H9 (cell line): ENCODE data around the gene HS6ST1. TPM values are rescaled to one million over a fixed set of nuclear protein-coding genes. Genes with fewer than 3 reads are reported as not detected.
A peak's percentile ranks its signal among the peaks of the same experiment; 100 is the strongest.
"Not testable (repeated sequence)": the region's sequence is repeated elsewhere in the genome, so short reads cannot be mapped to it uniquely, and the experiment has no call there.

Experiments used
- DNase-seq: peaks from one replicate; pipeline ENCODE4 v3.0.0-alpha.2; 2017
- H2AFZ ChIP-seq: one replicate; pipeline ENCODE4 v1.6.1; 2013; ENCODE audit warnings: mild to moderate bottlenecking, low read length, control low read depth, moderate library complexity
- H2AK5ac ChIP-seq: 2 replicates; pipeline ENCODE4 v1.6.1; 2013; ENCODE audit warnings: low read length, control low read depth, mixed read lengths; ENCODE audit not compliant: insufficient read length
- H2BK120ac ChIP-seq: one replicate; pipeline ENCODE4 v1.6.1; 2013; ENCODE audit warnings: low read depth, mild to moderate bottlenecking, low read length, control low read depth, inconsistent platforms; ENCODE audit not compliant: poor library complexity, severe bottlenecking
- H2BK12ac ChIP-seq: 2 replicates; pipeline ENCODE4 v1.6.1; 2013; ENCODE audit warnings: low read length, control low read depth, mixed read lengths, low read depth; ENCODE audit not compliant: insufficient read length
- H2BK15ac ChIP-seq: 2 replicates; pipeline ENCODE4 v1.6.1; 2013; ENCODE audit warnings: low read depth, low read length, control low read depth
- H2BK20ac ChIP-seq: one replicate; pipeline ENCODE4 v1.6.1; 2013; ENCODE audit warnings: low read depth, mild to moderate bottlenecking, low read length, control low read depth, inconsistent platforms; ENCODE audit not compliant: poor library complexity, severe bottlenecking
- H2BK5ac ChIP-seq: 2 replicates; pipeline ENCODE4 v1.6.1; 2013; ENCODE audit warnings: low read length, control low read depth, mixed read lengths; ENCODE audit not compliant: insufficient read length
- H3K14ac ChIP-seq: 2 replicates; pipeline ENCODE4 v1.6.1; 2013; ENCODE audit warnings: low read length, control low read depth; ENCODE audit not compliant: insufficient read depth
- H3K18ac ChIP-seq: 2 replicates; pipeline ENCODE4 v1.6.1; 2013; ENCODE audit warnings: low read depth, mild to moderate bottlenecking, mixed read lengths, low read length, control low read depth; ENCODE audit not compliant: insufficient read length
- H3K23ac ChIP-seq: 2 replicates; pipeline ENCODE4 v1.6.1; 2013; ENCODE audit warnings: low read length, control low read depth, mixed read lengths, low read depth; ENCODE audit not compliant: insufficient read length
- H3K23me2 ChIP-seq: 2 replicates; pipeline ENCODE4 v1.6.1; 2013; ENCODE audit warnings: low read depth, mild to moderate bottlenecking, mixed read lengths, low read length, control low read depth; ENCODE audit not compliant: insufficient read length, poor library complexity, severe bottlenecking
- H3K27ac ChIP-seq: 2 replicates; pipeline ENCODE4 v1.5.1; 2013; ENCODE audit warnings: low read length, control low read depth, mixed read lengths, low read depth; ENCODE audit not compliant: insufficient read length
- H3K27me3 ChIP-seq: 2 replicates; pipeline ENCODE4 v1.6.1; 2013; ENCODE audit warnings: low read length, control low read depth, inconsistent platforms; ENCODE audit not compliant: insufficient read depth
- H3K4ac ChIP-seq: 2 replicates; pipeline ENCODE4 v1.6.1; 2013; ENCODE audit warnings: low read depth, mild to moderate bottlenecking, control low read depth, inconsistent platforms, low read length, moderate library complexity
- H3K4me1 ChIP-seq: 2 replicates; pipeline ENCODE4 v1.6.1; 2013; ENCODE audit warnings: low read length, control low read depth, inconsistent platforms; ENCODE audit not compliant: insufficient read depth
- H3K4me2 ChIP-seq: 2 replicates; pipeline ENCODE4 v1.6.1; 2013; ENCODE audit warnings: low read length, control low read depth, mixed read lengths; ENCODE audit not compliant: insufficient read length, insufficient read depth
- H3K56ac ChIP-seq: 2 replicates; pipeline ENCODE4 v1.6.1; 2013; ENCODE audit warnings: low read depth, mild to moderate bottlenecking, mixed read lengths, low read length, control low read depth; ENCODE audit not compliant: insufficient read length
- H3K79me1 ChIP-seq: 2 replicates; pipeline ENCODE4 v1.6.1; 2013; ENCODE audit warnings: low read depth, mild to moderate bottlenecking, moderate library complexity, low read length, control low read depth, inconsistent platforms; ENCODE audit not compliant: insufficient read depth, poor library complexity, severe bottlenecking
- H3K79me2 ChIP-seq: 2 replicates; pipeline ENCODE4 v1.6.1; 2013; ENCODE audit warnings: low read length, control low read depth, inconsistent platforms; ENCODE audit not compliant: insufficient read depth
- H3K9ac ChIP-seq: 2 replicates; pipeline ENCODE4 v1.6.1; 2013; ENCODE audit warnings: low read length, control low read depth, mixed read lengths; ENCODE audit not compliant: insufficient read length; ENCODE audit errors: extremely low read depth
- H3K9me3 ChIP-seq: one replicate; pipeline ENCODE4 v1.6.1; 2013; ENCODE audit warnings: low read depth, low read length, inconsistent platforms; ENCODE audit not compliant: control insufficient read depth
- H3T11ph ChIP-seq: one replicate; pipeline ENCODE4 v1.6.1; 2013; ENCODE audit warnings: mild to moderate bottlenecking, low read length, control low read depth, inconsistent platforms
- H4K20me1 ChIP-seq: one replicate; pipeline ENCODE4 v1.6.1; 2013; ENCODE audit not compliant: control insufficient read depth, insufficient read length, insufficient read depth
- H4K5ac ChIP-seq: 2 replicates; pipeline ENCODE4 v1.6.1; 2013; ENCODE audit warnings: low read depth, mild to moderate bottlenecking, mixed read lengths, low read length, control low read depth; ENCODE audit not compliant: insufficient read length
- H4K8ac ChIP-seq: replicated peaks from 2 replicates; pipeline ENCODE4 v1.6.1; 2013; ENCODE audit warnings: low read length, control low read depth, mixed read lengths, low read depth; ENCODE audit not compliant: insufficient read length
- H4K91ac ChIP-seq: 2 replicates; pipeline ENCODE4 v1.6.1; 2013; ENCODE audit warnings: low read depth, mild to moderate bottlenecking, moderate library complexity, mixed read lengths, low read length, control low read depth; ENCODE audit not compliant: insufficient read length
- H3K27ac Mint-ChIP-seq, 3 experiments: 2 replicates in 2 of 3; 3 replicates in 1 of 3; pipeline ENCODE4 v1.8.0; 2020 to 2021; ENCODE audit warnings: mixed read lengths in 3 of 3, mild to moderate bottlenecking in 1 of 3, moderate library complexity in 1 of 3
- H3K27me3 Mint-ChIP-seq: 2 replicates; pipeline ENCODE4 v1.8.0; 2021; ENCODE audit warnings: low read depth, mild to moderate bottlenecking, moderate library complexity, mixed read lengths
- H3K36me3 Mint-ChIP-seq, 3 experiments: 2 replicates in 2 of 3; 3 replicates in 1 of 3; pipeline ENCODE4 v1.8.0; 2020 to 2021; ENCODE audit warnings: low read depth in 3 of 3, mixed read lengths in 3 of 3; ENCODE audit not compliant: insufficient read depth in 1 of 3
- H3K4me1 Mint-ChIP-seq, 2 experiments: 2 replicates each; pipeline ENCODE4 v1.8.0; 2020; ENCODE audit warnings: mixed read lengths in 2 of 2
- H3K4me3 Mint-ChIP-seq, 2 experiments: 2 replicates in 1 of 2; 3 replicates in 1 of 2; pipeline ENCODE4 v1.8.0; 2020 to 2021; ENCODE audit warnings: mild to moderate bottlenecking in 2 of 2, mixed read lengths in 2 of 2, moderate library complexity in 1 of 2
- H3K9me3 Mint-ChIP-seq, 2 experiments: 2 replicates in 1 of 2; 3 replicates in 1 of 2; pipeline ENCODE4 v1.8.0; 2020; ENCODE audit warnings: mild to moderate bottlenecking in 2 of 2, mixed read lengths in 2 of 2, moderate library complexity in 1 of 2
- WGBS: extraction: QIAGEN DNeasy Blood & Tissue Kit; methylation state at CpG from one replicate; pipeline ENCODE4 v1.1.7; 2013; ENCODE audit warnings: missing lambda C conversion rate, low lambda C conversion rate, mixed read lengths; ENCODE audit not compliant: insufficient read length; ENCODE audit errors: extremely low coverage; 5-methylcytosine and 5-hydroxymethylcytosine counted together
- total RNA-seq: library from RNA; stranded (reverse); gene quantifications from 2 replicates; pipeline ENCODE4 v1.2.1, GENCODE V29; 2021
- TF ChIP-seq, protein P1 (sequence below): fragments of 200-600 bp; sonication (generic); conservative IDR thresholded peaks from 3 replicates; pipeline ENCODE4 v1.8.0; 2021; ENCODE audit warnings: antibody characterized with exemption, mild to moderate bottlenecking

The HS6ST1 gene
- total RNA-seq, 1 experiment from 2014 or later: 60.2 TPM

DNA sequence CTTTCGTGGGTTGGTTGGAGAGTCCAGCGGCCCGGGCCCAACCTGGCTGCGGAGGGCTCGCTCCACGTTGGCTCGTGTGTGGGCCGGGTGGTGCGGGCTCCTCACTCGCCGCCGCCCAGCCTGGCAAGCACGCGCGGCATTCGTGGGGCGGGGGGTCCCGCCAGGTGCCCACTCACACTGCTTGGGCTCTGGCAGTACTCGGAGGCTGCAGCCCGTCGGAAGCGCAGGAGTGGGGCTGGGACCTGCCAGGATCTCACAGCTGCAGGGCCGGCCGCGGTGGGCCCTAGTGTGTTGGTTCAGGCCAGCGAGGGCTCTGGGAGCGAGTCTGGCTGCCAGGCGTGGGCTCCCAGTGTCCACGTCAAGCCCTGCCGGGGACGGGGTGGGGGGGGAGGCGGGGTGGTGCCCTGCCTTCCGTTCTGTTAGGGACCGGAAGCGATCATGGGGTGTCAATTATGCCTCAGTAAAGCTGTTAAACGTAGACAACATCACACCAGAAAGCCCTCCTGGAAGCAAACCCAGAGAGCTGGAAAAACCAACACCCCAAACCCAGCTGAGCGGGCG is 1.0 kb upstream of the HS6ST1 start:
- WGBS: no CpG with 5 or more reads among the region's 38 CpGs
- Histone ChIP-seq H3K14ac (no peak overlapping the region; the same call in 1 of the 2 replicates), H2BK12ac (no peak overlapping the region), H3K4me2 (no peak overlapping the region), H3K23me2 (peaks cover 12% of the 10 kb centered on the region), H3K79me2 (peaks cover 25% of the 10 kb centered on the region; the same call in 1 of the 2 replicates), H3K56ac (no peak overlapping the region), H4K5ac (no peak overlapping the region), H4K20me1 (no peaks in the 10 kb centered on the region), H4K91ac (no peak overlapping the region), H3K4me1 (no peaks in the 10 kb centered on the region; the same call in 1 of the 2 replicates), H3K18ac (no peak overlapping the region), H2BK20ac (no peak overlapping the region), H4K8ac (no peak overlapping the region), H3K9me3 (no peaks in the 10 kb centered on the region), H3K9ac (no peak overlapping the region), H3K23ac (no peak overlapping the region), H2AFZ (no peak overlapping the region), H3K27me3 (no peaks in the 10 kb centered on the region; the same call in 1 of the 2 replicates), H2BK15ac (no peak overlapping the region), H3K27ac (no peak overlapping the region), H3K4ac (no peak overlapping the region), H2BK120ac (no peak overlapping the region), H2BK5ac (no peak overlapping the region), H3K79me1 (peaks cover 3% of the 10 kb centered on the region), H3T11ph (no peak overlapping the region), H2AK5ac (no peak overlapping the region)
- DNase-seq: peak; percentile 38
- Mint-ChIP-seq H3K4me1 (peaks cover 35 to 44% of the 10 kb centered on the region in 2 experiments), H3K9me3 (no peaks in the 10 kb centered on the region; a peak in 1 of 5 replicates), H3K4me3 (peak overlapping the region; percentile 59 to 70; a peak in 4 of 5 replicates), H3K27me3 (peaks cover 24% of the 10 kb centered on the region), H3K36me3 (peaks cover 4 to 15% (median 10%) of the 10 kb centered on the region in 3 experiments; a peak in 6 of 7 replicates), H3K27ac (no peak overlapping the region)
- TF ChIP-seq, protein P1, sequence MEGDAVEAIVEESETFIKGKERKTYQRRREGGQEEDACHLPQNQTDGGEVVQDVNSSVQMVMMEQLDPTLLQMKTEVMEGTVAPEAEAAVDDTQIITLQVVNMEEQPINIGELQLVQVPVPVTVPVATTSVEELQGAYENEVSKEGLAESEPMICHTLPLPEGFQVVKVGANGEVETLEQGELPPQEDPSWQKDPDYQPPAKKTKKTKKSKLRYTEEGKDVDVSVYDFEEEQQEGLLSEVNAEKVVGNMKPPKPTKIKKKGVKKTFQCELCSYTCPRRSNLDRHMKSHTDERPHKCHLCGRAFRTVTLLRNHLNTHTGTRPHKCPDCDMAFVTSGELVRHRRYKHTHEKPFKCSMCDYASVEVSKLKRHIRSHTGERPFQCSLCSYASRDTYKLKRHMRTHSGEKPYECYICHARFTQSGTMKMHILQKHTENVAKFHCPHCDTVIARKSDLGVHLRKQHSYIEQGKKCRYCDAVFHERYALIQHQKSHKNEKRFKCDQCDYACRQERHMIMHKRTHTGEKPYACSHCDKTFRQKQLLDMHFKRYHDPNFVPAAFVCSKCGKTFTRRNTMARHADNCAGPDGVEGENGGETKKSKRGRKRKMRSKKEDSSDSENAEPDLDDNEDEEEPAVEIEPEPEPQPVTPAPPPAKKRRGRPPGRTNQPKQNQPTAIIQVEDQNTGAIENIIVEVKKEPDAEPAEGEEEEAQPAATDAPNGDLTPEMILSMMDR: no peak

DNA sequence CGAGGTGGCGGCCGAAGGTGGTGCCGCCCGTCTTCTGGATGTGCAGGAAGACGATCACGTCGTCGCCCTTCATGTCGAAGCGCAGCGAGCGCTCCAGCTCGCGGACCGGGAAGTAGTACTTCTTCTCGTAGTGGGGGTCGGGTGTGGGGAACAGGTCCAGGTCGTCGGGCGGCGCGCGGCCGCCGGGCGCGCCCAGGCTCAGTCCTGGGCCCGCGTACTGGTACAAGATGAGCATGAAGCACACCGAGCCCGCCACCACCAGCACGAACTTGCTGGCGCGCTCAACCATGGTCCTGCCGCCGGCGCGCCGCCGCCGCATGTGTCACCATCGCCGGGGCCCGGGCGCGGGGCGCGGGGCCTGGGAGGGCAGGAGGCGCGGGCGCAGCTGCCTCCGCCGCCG is 423 bp downstream of the HS6ST1 start:
- H3K36me3 Mint-ChIP-seq: peaks cover 7 to 21% (median 18%) of the 10 kb centered on the region in 3 experiments; a peak in 6 of 7 replicates
- not testable (repeated sequence) for H3K9me3 ChIP-seq, H4K20me1 ChIP-seq, H2BK120ac ChIP-seq, H2BK20ac ChIP-seq, H2BK15ac ChIP-seq, H3K27ac Mint-ChIP-seq, H3K9ac ChIP-seq, H4K8ac ChIP-seq, H3K27me3 ChIP-seq, H3K4me2 ChIP-seq, H4K91ac ChIP-seq, H3K4ac ChIP-seq, H2BK5ac ChIP-seq, H3K4me1 ChIP-seq, H2AK5ac ChIP-seq, H3K27ac ChIP-seq, H3K56ac ChIP-seq, H4K5ac ChIP-seq, H3T11ph ChIP-seq, H2AFZ ChIP-seq, DNase-seq, H3K23ac ChIP-seq, H3K14ac ChIP-seq, H3K9me3 Mint-ChIP-seq, H3K79me1 ChIP-seq, H2BK12ac ChIP-seq, H3K18ac ChIP-seq
- H3K4me3 Mint-ChIP-seq: peak overlapping the region in 1 of 2 experiments; percentile 47; a peak in 2 of 5 replicates
- peaks cover 43 to 48% of the 10 kb centered on the region in 2 experiments for H3K4me1 Mint-ChIP-seq
- peaks cover 39% of the 10 kb centered on the region; the same call in 1 of the 2 replicates for H3K79me2 ChIP-seq
- peaks cover 22% of the 10 kb centered on the region for H3K27me3 Mint-ChIP-seq
- H3K23me2 ChIP-seq: peaks cover 12% of the 10 kb centered on the region
- WGBS: no CpG with 5 or more reads among the region's 55 CpGs
